Effector memory CD4-positive, alpha-beta T cell (primary cell): ENCODE measurements around the gene FFAR4.
"Not testable (repeated sequence)": the region's sequence is repeated elsewhere in the genome, so short reads cannot be mapped to it uniquely, and the experiment has no call there.

Experiments used
- DNase-seq, 3 donors: peaks; one replicate each; pipeline ENCODE4 v3.0.0-alpha.2; 2020
- H3K27ac ChIP-seq: 2 replicates; pipeline ENCODE4 v1.7.0; 2013; ENCODE audit warnings: mild to moderate bottlenecking, low read length, moderate library complexity; ENCODE audit not compliant: insufficient read depth, poor library complexity, severe bottlenecking
- H3K27me3 ChIP-seq: replicated peaks from 2 replicates; pipeline ENCODE4 v1.7.0; 2013; ENCODE audit warnings: mild to moderate bottlenecking, low read length; ENCODE audit not compliant: insufficient read depth, control insufficient read depth, poor library complexity, severe bottlenecking
- H3K36me3 ChIP-seq: 2 replicates; pipeline ENCODE4 v1.7.0; 2013; ENCODE audit warnings: mild to moderate bottlenecking, low read length, moderate library complexity; ENCODE audit not compliant: control insufficient read depth, insufficient read depth
- H3K4me1 ChIP-seq: 2 replicates; pipeline ENCODE4 v1.7.0; 2013; ENCODE audit warnings: low read length, mild to moderate bottlenecking; ENCODE audit not compliant: control insufficient read depth, insufficient read depth, poor library complexity, severe bottlenecking
- H3K4me3 ChIP-seq: 2 replicates; pipeline ENCODE4 v1.7.0; 2013; ENCODE audit warnings: low read length, low read depth, mild to moderate bottlenecking; ENCODE audit not compliant: insufficient read depth, poor library complexity, severe bottlenecking
- H3K9me3 ChIP-seq: 2 replicates; pipeline ENCODE4 v1.7.0; 2013; ENCODE audit warnings: mild to moderate bottlenecking, low read length, moderate library complexity; ENCODE audit not compliant: control insufficient read depth
- total RNA-seq, 3 donors: gene quantifications; one replicate each; lab custom pipeline; 2026; lab: John Stamatoyannopoulos, UW

FFAR4 gene
- total RNA-seq, result 0 to 0.19 (median 0) reads per million in 3 donors

DNA sequence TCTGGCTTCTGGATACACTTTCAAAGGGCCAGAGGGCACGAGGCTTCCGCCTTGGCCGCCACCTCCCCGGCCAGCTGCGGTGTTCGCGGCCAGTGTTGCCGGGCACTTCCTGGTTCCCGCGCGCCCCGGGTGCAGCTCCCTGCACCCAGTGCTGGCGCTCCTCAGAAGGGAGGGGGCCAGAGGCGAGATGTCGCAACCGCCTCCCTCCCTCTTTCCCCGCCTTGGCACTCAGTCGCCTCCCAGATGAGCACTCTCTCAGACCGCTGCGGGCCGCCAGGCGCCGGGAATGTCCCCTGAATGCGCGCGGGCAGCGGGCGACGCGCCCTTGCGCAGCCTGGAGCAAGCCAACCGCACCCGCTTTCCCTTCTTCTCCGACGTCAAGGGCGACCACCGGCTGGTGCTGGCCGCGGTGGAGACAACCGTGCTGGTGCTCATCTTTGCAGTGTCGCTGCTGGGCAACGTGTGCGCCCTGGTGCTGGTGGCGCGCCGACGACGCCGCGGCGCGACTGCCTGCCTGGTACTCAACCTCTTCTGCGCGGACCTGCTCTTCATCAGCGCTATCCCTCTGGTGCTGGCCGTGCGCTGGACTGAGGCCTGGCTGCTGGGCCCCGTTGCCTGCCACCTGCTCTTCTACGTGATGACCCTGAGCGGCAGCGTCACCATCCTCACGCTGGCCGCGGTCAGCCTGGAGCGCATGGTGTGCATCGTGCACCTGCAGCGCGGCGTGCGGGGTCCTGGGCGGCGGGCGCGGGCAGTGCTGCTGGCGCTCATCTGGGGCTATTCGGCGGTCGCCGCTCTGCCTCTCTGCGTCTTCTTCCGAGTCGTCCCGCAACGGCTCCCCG, at the start of gene FFAR4:
TSS of gene FFAR4 (plus strand) at position 231 of the 842 bp plus-strand sequence. CDS start at position 287, 56 bp downstream.
- DNase-seq, result no peak

DNA sequence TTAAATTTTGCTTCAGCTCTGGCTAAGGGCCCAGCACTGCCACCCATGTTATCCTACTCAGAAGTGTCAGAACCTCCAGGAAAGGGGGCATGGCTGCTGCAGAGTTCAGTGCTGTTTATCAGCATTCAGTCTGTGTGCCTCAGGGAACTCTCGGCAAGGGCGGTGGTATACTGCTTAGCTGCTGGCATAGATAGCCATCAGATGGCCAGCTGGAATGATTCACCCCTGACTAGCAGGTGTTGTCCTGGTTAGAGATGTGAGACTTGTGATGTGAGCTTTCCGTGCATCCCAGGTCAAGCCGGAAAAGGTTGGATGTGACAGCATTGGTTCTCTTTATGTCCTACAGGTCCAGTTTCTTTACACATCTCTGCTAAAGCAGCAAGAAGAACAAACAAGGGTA, 47.9 kb upstream of the FFAR4 start:
- no peak overlapping the region for H3K4me3 ChIP-seq
- H3K36me3 ChIP-seq, result no peaks in the 10 kb centered on the region
- no peaks in the 10 kb centered on the region for H3K9me3 ChIP-seq
- H3K4me1 ChIP-seq, result no peaks in the 10 kb centered on the region
- no peaks in the 10 kb centered on the region for H3K27me3 ChIP-seq
- H3K27ac ChIP-seq, result no peak overlapping the region
- no peak for DNase-seq

More for the DNA sequence above, at the start of gene FFAR4:
- Histone ChIP-seq H3K9me3 (no peaks in the 10 kb centered on the region), H3K4me1 (no peaks in the 10 kb centered on the region), H3K36me3 (no peaks in the 10 kb centered on the region), H3K27me3 (no peaks in the 10 kb centered on the region), H3K27ac (no peak within 1 kb of the TSS), H3K4me3 (no peak within 1 kb of the TSS)

DNA sequence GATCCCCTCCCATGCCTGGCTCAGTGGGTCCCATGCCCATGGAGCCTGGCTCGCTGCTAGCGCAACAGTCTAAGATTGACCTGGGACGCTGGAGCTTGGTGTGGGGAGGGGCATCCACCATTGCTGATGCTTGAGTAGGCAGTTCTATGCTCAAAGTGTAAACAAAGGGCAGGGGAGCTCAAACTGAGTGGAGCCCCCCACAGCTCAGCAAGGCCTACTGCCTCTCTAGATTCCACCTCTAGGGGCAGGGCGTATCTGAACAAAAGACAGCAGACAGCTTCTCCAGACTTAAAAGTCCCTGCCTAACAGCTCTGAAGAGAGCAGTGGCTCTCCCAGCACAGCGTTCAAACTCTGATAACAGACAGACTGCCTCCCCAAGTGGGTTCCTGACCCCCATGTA, 31.2 kb upstream of the FFAR4 start:
- DNase-seq, result no peak
- no peak overlapping the region for H3K4me3 ChIP-seq
- H3K36me3 ChIP-seq, result no peaks in the 10 kb centered on the region
- no peaks in the 10 kb centered on the region for H3K4me1 ChIP-seq
- no peaks in the 10 kb centered on the region for H3K27me3 ChIP-seq
- H3K9me3 ChIP-seq, result no peaks in the 10 kb centered on the region
- H3K27ac ChIP-seq, result no peak overlapping the region

DNA sequence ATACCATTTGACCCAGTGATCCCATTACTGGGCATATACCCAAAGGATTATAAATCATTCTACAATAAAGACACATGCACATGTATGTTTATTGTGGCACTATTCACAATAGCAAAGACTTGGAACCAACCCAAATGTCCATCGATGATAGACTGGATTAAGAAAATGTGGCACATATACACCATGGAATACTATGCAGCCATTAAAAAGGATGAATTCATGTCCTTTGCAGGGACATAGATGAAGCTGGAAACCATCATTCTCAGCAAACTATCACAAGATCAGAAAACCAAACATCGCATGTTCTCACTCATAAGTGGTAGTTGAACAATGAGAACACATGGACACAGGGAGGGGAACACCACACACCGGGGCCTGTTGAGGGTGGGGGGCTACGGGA, 25.6 kb upstream of the FFAR4 start:
- not testable (repeated sequence) for H3K4me1 ChIP-seq, H3K27ac ChIP-seq, H3K27me3 ChIP-seq, H3K4me3 ChIP-seq, H3K9me3 ChIP-seq, H3K36me3 ChIP-seq, DNase-seq

DNA sequence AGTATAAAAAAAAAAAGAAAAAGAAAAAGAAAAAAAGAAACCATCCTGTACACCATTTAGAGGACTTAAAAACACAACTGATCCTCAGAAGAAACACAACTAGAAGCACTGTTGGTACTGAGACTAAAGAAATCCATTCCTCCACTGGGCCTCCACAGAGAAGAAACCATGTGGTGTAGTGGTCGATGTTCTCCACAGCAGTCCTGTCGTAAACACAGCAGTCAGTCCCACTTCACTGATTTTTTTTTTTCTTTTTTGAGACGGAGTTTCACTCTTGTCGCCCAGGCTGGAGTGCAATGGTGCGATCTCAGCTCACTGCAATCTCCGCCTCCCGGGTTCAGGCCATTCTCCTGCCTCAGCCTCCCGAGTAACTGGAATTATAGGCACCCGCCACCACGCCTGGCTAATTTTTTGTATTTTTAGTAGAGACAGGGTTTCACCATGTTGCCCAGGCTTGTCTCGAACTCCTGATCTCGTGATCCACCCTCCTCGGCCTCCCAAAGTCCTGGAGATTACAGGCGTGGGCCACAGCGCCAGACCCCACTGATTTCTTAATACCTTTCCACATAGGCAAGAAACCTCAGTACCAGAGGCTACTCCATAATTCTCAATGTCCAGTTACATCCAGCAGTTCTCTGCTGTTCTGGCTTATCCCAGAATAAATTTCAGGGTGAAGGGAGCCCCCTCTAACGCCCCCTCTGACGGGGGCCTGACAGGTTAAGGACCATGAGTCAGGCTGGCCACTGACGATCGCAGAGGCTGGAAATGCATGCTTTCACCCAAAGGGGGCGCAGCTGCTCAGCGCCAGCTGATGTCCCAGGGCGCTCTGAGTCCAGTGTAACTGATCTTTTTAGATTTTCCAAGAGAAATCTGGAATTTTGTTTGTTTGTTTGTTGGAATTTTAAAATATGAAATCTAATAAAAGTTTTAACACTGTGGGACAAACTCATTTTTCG, 24.8 kb upstream of the FFAR4 start:
- Histone ChIP-seq H3K27me3 (no peaks in the 10 kb centered on the region), H3K36me3 (no peaks in the 10 kb centered on the region), H3K27ac (no peak overlapping the region), H3K9me3 (no peaks in the 10 kb centered on the region), H3K4me3 (no peak overlapping the region), H3K4me1 (no peaks in the 10 kb centered on the region)
- DNase-seq, result no peak

DNA sequence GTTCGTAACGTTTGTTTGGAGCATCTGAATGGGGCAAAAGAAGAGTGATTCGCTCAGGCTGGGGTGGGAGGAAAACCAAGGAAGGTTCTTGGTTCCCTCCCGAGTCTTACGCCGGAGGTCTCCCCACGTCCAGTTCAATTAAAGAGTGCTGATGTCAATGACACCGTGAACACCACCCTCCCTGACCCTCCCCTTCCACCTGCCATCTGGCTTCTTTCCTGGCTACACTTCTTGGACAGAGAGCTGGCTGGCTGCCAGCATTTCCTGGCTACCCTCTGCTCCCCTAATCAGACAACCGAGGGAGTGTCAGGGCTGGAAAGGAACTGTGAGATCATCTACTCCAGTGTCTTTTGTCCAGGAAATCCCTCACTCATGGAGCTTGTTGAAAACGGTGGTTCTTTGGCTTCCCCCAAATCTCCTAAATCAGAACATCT, 24.1 kb upstream of the FFAR4 start:
- no peak overlapping the region for H3K27ac ChIP-seq
- DNase-seq, result no peak
- no peak overlapping the region for H3K4me3 ChIP-seq
- H3K27me3 ChIP-seq, result no peaks in the 10 kb centered on the region
- H3K36me3 ChIP-seq, result no peaks in the 10 kb centered on the region
- H3K9me3 ChIP-seq, result no peaks in the 10 kb centered on the region
- no peaks in the 10 kb centered on the region for H3K4me1 ChIP-seq

DNA sequence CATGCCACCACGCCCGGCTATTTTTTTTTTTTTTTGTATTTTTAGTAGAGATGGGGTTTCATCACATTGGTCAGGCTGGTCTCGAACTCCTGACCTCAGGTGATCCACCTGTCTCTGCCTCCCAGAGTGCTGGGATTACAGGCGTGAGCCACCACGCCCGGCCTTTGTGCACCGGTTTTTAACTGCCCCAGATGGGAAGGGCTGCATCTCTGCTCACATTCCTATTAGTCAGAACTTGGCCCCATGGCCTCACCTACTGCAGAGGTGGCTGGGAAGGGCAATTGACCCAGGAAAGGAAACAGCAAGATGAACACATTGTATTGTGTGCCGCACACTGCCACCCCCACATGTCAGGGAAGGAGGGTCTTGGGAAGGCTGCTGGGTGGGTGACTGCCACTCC, 19.5 kb upstream of the FFAR4 start:
- H3K4me1 ChIP-seq, DNase-seq, H3K27me3 ChIP-seq, H3K27ac ChIP-seq, H3K4me3 ChIP-seq, H3K9me3 ChIP-seq, H3K36me3 ChIP-seq: not testable (repeated sequence)

DNA sequence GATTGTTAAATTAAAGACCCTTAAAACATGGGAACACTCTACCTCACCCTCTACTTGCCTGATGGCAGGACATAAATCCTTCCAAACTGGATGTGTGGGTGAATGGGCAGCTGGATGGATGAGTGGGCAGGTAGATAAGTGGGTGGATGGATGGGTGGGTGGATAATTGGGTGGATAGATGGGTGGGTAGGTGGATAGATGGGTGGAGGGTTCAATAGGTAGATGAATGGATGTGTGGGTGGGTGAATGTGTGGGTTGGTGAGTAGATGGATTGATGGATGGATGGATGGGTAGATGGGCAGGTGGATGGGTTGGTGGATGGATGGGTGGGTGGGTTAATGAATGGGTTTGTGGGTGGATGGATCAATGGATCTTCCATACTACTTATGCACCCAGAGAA, 18.9 kb upstream of the FFAR4 start:
- DNase-seq, result no peak
- H3K9me3 ChIP-seq, result no peaks in the 10 kb centered on the region
- H3K27ac ChIP-seq, result no peak overlapping the region
- no peaks in the 10 kb centered on the region for H3K4me1 ChIP-seq
- no peaks in the 10 kb centered on the region for H3K27me3 ChIP-seq
- no peak overlapping the region for H3K4me3 ChIP-seq
- no peaks in the 10 kb centered on the region for H3K36me3 ChIP-seq

DNA sequence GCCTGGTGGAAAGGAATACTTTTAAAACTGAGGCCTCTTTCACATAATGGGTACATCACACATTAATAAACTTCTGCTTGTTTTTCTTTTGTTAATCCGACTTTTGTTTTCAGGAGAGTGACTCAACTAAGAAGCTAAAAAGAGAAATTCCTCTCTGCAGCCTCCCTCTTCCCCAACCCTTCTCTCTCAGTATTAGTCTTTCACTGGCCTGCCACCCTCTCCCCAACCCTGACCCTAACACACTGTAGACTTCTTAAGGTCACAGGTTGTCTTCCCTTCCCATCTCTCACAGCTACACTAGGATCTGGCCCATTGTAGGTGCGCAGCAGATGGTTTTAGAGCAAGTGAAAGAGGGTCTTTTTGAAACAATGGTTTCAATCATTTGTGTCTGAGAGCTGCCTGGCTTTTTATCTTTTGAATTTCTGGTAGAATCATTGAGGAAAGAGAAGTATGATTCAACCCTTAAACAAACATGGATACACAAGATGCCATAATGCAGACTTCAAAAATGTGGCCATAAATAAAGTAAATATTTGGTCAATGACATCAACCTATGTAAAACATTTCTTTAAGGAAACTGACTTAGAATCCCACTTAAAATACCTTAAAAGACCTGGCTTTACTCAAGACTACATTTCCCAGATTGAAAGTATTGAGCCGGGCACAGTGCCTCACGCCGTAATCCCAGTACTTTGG, 17.9 kb upstream of the FFAR4 start:
- Histone ChIP-seq H3K27me3 (no peaks in the 10 kb centered on the region), H3K4me1 (no peaks in the 10 kb centered on the region), H3K27ac (no peak overlapping the region), H3K9me3 (no peaks in the 10 kb centered on the region), H3K4me3 (no peak overlapping the region), H3K36me3 (no peaks in the 10 kb centered on the region)
- DNase-seq, result no peak
